Loucy (cell line): ENCODE data around the gene KLHL4.

Source experiments
- H2AFZ ChIP-seq: fragments of 200-600 bp; sonication (generic); 2 replicates; pipeline ENCODE4 v1.6.0; 2016; ENCODE audit warnings: antibody characterized with exemption, mild to moderate bottlenecking, low read length, moderate library complexity
- H3F3A ChIP-seq: fragments of 200-600 bp; 2 replicates; pipeline ENCODE4 v1.6.0; 2016; ENCODE audit warnings: antibody characterized with exemption, low read depth, mild to moderate bottlenecking
- H3K27me3 ChIP-seq: fragments of 200-600 bp; sonication (generic); 2 replicates; pipeline ENCODE4 v1.6.1; 2014; ENCODE audit warnings: low read length, mild to moderate bottlenecking; ENCODE audit not compliant: insufficient read depth, poor library complexity, severe bottlenecking
- H3K36me3 ChIP-seq: fragments of 200-600 bp; sonication (generic); 2 replicates; pipeline ENCODE4 v1.6.1; 2016; ENCODE audit warnings: low read length; ENCODE audit not compliant: insufficient read depth
- H3K4me1 ChIP-seq: fragments of 200-600 bp; sonication (generic); 2 replicates; pipeline ENCODE4 v1.5.1; 2014; ENCODE audit warnings: low read length, mild to moderate bottlenecking; ENCODE audit not compliant: insufficient read depth, poor library complexity, severe bottlenecking
- H3K4me2 ChIP-seq: fragments of 200-600 bp; sonication (generic); 2 replicates; pipeline ENCODE4 v1.6.0; 2014; ENCODE audit warnings: antibody characterized with exemption, low read length, low read depth, mild to moderate bottlenecking; ENCODE audit not compliant: poor library complexity, severe bottlenecking
- H3K4me3 ChIP-seq: fragments of 200-600 bp; sonication (generic); 2 replicates; pipeline ENCODE4 v1.5.1; 2014; ENCODE audit warnings: low read length, mild to moderate bottlenecking, mixed read lengths; ENCODE audit not compliant: poor library complexity, severe bottlenecking
- H3K79me2 ChIP-seq: fragments of 200-600 bp; sonication (generic); 2 replicates; pipeline ENCODE4 v1.6.1; 2014; ENCODE audit warnings: low read length; ENCODE audit not compliant: insufficient read depth
- H3K9ac ChIP-seq: fragments of 200-600 bp; sonication (generic); 2 replicates; pipeline ENCODE4 v1.6.0; 2014; ENCODE audit warnings: mild to moderate bottlenecking, low read depth, low read length, moderate library complexity; ENCODE audit not compliant: poor library complexity, severe bottlenecking
- H3K9me2 ChIP-seq: fragments of 200-600 bp; sonication (generic); replicated peaks from 2 replicates; pipeline ENCODE4 v1.6.1; 2016; ENCODE audit warnings: low read depth, low read length, mixed read lengths
- H3K9me3 ChIP-seq: fragments of 200-600 bp; sonication (generic); 2 replicates; pipeline ENCODE4 v1.6.1; 2014; ENCODE audit warnings: mild to moderate bottlenecking, antibody characterized with exemption, low read length, low read depth; ENCODE audit not compliant: insufficient read depth
- H4K20me1 ChIP-seq: fragments of 200-600 bp; sonication (generic); 2 replicates; pipeline ENCODE4 v1.6.0; 2014; ENCODE audit warnings: antibody characterized with exemption, low read length, mild to moderate bottlenecking; ENCODE audit not compliant: insufficient read depth, poor library complexity, severe bottlenecking
- EZH2phosphoT487 ChIP-seq: fragments of 200-600 bp; IDR thresholded peaks from 2 replicates; pipeline ENCODE4 v1.6.1; 2018; ENCODE audit warnings: antibody characterized with exemption, mild to moderate bottlenecking, moderate library complexity, borderline replicate concordance
- TF ChIP-seq, protein P1 (sequence below): fragments of 200-600 bp; sonication (generic); conservative IDR thresholded peaks from 2 replicates; pipeline ENCODE4 v1.5.1; 2014; ENCODE audit warnings: mild to moderate bottlenecking, antibody characterized with exemption, low read length

Gene KLHL4

DNA sequence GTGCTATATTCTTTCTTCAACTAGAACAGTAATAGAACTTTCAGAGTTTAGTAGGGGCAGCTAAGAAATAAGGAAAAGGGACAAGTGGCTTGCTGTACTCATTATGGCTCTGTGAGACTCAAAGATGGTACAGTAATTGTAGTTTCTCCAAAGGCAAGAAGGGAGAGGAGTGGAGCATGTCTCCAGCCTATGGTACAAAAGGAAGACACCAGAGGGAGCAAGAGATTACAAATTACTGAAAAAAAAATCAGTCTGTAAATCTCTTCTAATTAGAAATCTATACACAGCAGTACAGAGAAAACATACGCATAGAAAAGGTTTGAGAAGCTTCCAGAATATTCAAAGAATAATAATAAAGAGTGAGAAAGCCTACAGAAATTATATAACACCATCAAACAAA is 61.4 kb downstream of the KLHL4 start:
- Histone ChIP-seq H3K9ac (no peak overlapping the region), H3F3A (no peaks in the 10 kb centered on the region), H3K4me1 (no peaks in the 10 kb centered on the region), H3K9me3 (no peaks in the 10 kb centered on the region), H4K20me1 (no peaks in the 10 kb centered on the region), H3K9me2 (no peaks in the 10 kb centered on the region), H3K79me2 (no peaks in the 10 kb centered on the region), H3K4me2 (no peak overlapping the region), H3K36me3 (no peaks in the 10 kb centered on the region), H2AFZ (no peak overlapping the region), H3K27me3 (no peaks in the 10 kb centered on the region), H3K4me3 (no peak overlapping the region)
- TF ChIP-seq, protein P1, sequence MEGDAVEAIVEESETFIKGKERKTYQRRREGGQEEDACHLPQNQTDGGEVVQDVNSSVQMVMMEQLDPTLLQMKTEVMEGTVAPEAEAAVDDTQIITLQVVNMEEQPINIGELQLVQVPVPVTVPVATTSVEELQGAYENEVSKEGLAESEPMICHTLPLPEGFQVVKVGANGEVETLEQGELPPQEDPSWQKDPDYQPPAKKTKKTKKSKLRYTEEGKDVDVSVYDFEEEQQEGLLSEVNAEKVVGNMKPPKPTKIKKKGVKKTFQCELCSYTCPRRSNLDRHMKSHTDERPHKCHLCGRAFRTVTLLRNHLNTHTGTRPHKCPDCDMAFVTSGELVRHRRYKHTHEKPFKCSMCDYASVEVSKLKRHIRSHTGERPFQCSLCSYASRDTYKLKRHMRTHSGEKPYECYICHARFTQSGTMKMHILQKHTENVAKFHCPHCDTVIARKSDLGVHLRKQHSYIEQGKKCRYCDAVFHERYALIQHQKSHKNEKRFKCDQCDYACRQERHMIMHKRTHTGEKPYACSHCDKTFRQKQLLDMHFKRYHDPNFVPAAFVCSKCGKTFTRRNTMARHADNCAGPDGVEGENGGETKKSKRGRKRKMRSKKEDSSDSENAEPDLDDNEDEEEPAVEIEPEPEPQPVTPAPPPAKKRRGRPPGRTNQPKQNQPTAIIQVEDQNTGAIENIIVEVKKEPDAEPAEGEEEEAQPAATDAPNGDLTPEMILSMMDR: no peak
- no peak for TF ChIP-seq EZH2phosphoT487

DNA sequence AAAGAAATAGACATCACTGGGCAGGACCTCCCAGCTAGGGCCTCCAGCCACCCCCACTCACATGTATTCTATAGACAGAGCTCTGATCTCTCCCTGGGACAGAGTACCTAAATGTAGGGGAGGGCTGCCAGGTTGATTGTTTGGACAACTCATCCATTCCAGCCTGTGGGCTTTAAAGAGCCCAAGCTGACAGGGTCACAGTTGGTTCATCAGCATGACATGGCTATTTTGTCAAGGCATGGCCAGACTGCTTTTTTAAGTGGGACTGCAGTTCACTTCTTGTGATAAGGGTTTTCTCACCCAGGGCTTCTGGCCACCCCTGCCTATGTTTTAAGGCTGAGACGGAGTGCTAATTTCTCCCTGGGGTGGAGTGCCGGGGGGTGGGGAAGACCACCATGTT is 63.3 kb downstream of the KLHL4 start:
- no peaks in the 10 kb centered on the region for H3K36me3 ChIP-seq
- H4K20me1 ChIP-seq: no peaks in the 10 kb centered on the region
- no peak overlapping the region for H3K4me2 ChIP-seq
- no peaks in the 10 kb centered on the region for H3K9me3 ChIP-seq
- TF ChIP-seq, protein P1: no peak
- no peak for TF ChIP-seq EZH2phosphoT487
- H3F3A ChIP-seq: no peaks in the 10 kb centered on the region
- no peaks in the 10 kb centered on the region for H3K79me2 ChIP-seq
- no peak overlapping the region for H2AFZ ChIP-seq
- H3K9ac ChIP-seq: no peak overlapping the region
- H3K27me3 ChIP-seq: no peaks in the 10 kb centered on the region
- H3K4me1 ChIP-seq: no peaks in the 10 kb centered on the region
- no peak overlapping the region for H3K4me3 ChIP-seq
- no peaks in the 10 kb centered on the region for H3K9me2 ChIP-seq

DNA sequence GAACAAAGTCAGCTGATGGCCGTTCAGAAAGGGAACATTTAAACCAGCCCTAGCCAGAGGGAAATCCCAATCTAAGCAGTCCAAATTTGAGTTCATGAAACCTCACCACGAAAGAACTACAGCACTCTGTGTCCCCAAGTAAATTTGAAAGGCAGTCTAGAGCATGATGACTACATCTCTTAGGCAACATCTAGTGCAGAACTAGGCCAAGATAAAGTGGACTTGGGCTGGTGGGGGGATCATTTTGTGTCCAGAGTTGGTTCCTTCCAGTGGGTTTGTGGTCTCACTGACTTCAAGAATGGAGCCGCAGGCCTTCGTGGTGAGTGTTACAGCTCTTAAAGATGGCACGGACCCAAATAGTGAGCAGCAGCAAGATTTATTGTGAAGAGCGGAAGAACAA is 64.9 kb downstream of the KLHL4 start:
- no peak overlapping the region for H3K4me3 ChIP-seq

More for the DNA sequence above, 64.9 kb downstream of the KLHL4 start:
- TF ChIP-seq, protein P1: no peak
- TF ChIP-seq EZH2phosphoT487: no peak
- H3K4me2 ChIP-seq: no peak overlapping the region
- no peaks in the 10 kb centered on the region for H3F3A ChIP-seq
- H3K27me3 ChIP-seq: no peaks in the 10 kb centered on the region
- H2AFZ ChIP-seq: no peak overlapping the region
- H3K79me2 ChIP-seq: no peaks in the 10 kb centered on the region
- no peaks in the 10 kb centered on the region for H4K20me1 ChIP-seq
- no peaks in the 10 kb centered on the region for H3K4me1 ChIP-seq
- H3K9me2 ChIP-seq: no peaks in the 10 kb centered on the region
- H3K9me3 ChIP-seq: no peaks in the 10 kb centered on the region
- no peak overlapping the region for H3K9ac ChIP-seq
- no peaks in the 10 kb centered on the region for H3K36me3 ChIP-seq
